NCI-H446 (cell line): Measurements from ENCODE around the gene SERPINB2.
"Not testable (repeated sequence)": the region's sequence is repeated elsewhere in the genome, so short reads cannot be mapped to it uniquely, and the experiment has no call there.

Experiments
- DNase-seq, 2 experiments: peaks; one replicate each; lab custom pipeline; 2025; lab: John Stamatoyannopoulos, UW

SERPINB2 gene

GRCh38 chr18:63888470-63889190 lies 1.1 kb downstream of the SERPINB2 start:
- DNase-seq = no peak

GRCh38 chr18:63889626-63890025 lies 2.1 kb downstream of the SERPINB2 start:
- no peak for DNase-seq

- no peak for DNase-seq
Measured at GRCh38 chr18:63890237-63890949, 2.9 kb downstream of the SERPINB2 start.

- DNase-seq = peak in 1 of 2 experiments; percentile 27
Measured at GRCh38 chr18:63890950-63891304, 3.4 kb downstream of the SERPINB2 start.

- DNase-seq = no peak
Measured at GRCh38 chr18:63892566-63892965, 5.1 kb downstream of the SERPINB2 start.

- no peak for DNase-seq
Measured at GRCh38 chr18:63894106-63894772, 6.7 kb downstream of the SERPINB2 start.

- DNase-seq = no peak
Measured at GRCh38 chr18:63895190-63895589, 7.7 kb downstream of the SERPINB2 start.

GRCh38 chr18:63897072-63897471 lies 9.6 kb downstream of the SERPINB2 start:
- no peak for DNase-seq

GRCh38 chr18:63899206-63899605 lies 11.7 kb downstream of the SERPINB2 start:
- no peak for DNase-seq

- DNase-seq = no peak
Measured at GRCh38 chr18:63903851-63904570, 16.5 kb downstream of the SERPINB2 start.

GRCh38 chr18:63904694-63905093 lies 17.2 kb downstream of the SERPINB2 start:
- no peak for DNase-seq

- DNase-seq = no peak
Measured at GRCh38 chr18:63905361-63905760, 17.9 kb downstream of the SERPINB2 start.

GRCh38 chr18:63906056-63906455 lies 18.6 kb downstream of the SERPINB2 start:
- no peak for DNase-seq

GRCh38 chr18:63907664-63908063 lies 20.2 kb downstream of the SERPINB2 start, which contains the start of gene SERPINB10:
SERPINB10 (plus strand) TSS chr18:63907958; CDS start chr18:63915511, 7,553 bp downstream.
- no peak for DNase-seq

GRCh38 chr18:63908858-63909257 lies 21.4 kb downstream of the SERPINB2 start:
- DNase-seq = no peak

GRCh38 chr18:63909870-63910269 lies 22.4 kb downstream of the SERPINB2 start:
- DNase-seq = no peak

GRCh38 chr18:63917817-63918216 lies 30.3 kb downstream of the SERPINB2 start:
- no peak for DNase-seq

- no peak for DNase-seq
Measured at GRCh38 chr18:63922049-63922448, 34.5 kb downstream of the SERPINB2 start.

- no peak for DNase-seq
Measured at GRCh38 chr18:63924551-63924950, 37.0 kb downstream of the SERPINB2 start.

- DNase-seq = no peak
Measured at GRCh38 chr18:63928331-63928730, 40.8 kb downstream of the SERPINB2 start.

- not testable (repeated sequence) for DNase-seq
Measured at GRCh38 chr18:63929369-63929768, 41.9 kb downstream of the SERPINB2 start.

- DNase-seq = no peak
Measured at GRCh38 chr18:63930773-63931354, 43.4 kb downstream of the SERPINB2 start.
